Measurements from ENCODE around the gene EFNA5. TPM values are rescaled to one million over a fixed set of nuclear protein-coding genes. Genes with fewer than 3 reads are reported as not detected.
A peak's percentile ranks its signal among the peaks of the same experiment; 100 is the strongest.

EFNA5 gene
- total and polyA plus RNA-seq, 2 experiments from 2014 or later: 7.5 to 10.1 TPM

DNA sequence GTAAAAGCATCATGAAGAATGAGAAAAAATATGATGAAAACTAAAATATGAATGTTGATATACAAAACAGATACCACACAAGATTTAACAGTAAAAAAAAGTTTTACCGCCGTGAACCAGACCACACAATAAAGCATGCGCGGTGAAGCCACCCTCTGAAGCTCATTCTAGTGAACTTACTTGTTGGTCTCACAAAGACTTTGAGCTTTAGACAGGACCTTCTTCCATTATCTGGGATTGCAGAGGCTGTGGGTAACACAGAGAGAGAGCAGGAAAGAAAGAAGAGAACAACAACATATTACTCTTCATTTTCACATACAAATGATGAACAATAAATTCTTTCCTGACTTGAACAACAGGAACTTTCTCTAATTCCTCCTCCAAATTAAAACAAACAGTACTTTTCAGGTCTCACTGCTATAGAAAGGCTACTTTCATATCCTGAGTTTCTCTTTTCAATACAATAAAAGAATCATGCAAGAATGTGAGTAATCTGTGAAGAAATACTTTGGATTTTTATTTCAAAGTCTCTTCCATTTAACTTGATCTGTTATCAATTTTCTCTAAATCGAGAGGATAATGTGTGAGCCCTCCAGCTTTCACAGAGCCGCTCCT lies 283.1 kb downstream of the EFNA5 start:
- Histone ChIP-seq H3K27ac (ENCODE audit: low read depth) (peak overlapping the region; percentile 15; the same call in 1 of the 2 replicates), H3K36me3 (ENCODE audit: insufficient read depth) (no peaks in the 10 kb centered on the region), H3K4me2 (peak overlapping the region; percentile 14; the same call in 1 of the 2 replicates), H3K27me3 (ENCODE audit: insufficient read depth) (no peaks in the 10 kb centered on the region), H3K79me2 (replicated peaks; ENCODE audit: insufficient read depth) (no peaks in the 10 kb centered on the region), H2AFZ (no peak overlapping the region), H4K20me1 (replicated peaks; ENCODE audit: insufficient read depth) (no peaks in the 10 kb centered on the region), H3K4me1 (ENCODE audit: insufficient read depth) (peaks cover 37% of the 10 kb centered on the region), H3K4me3 (no peak overlapping the region), H3F3A (replicated peaks; ENCODE audit: low read depth) (no peaks in the 10 kb centered on the region), H3K9me2 (ENCODE audit: insufficient read depth) (peaks cover 7% of the 10 kb centered on the region; the same call in 1 of the 2 replicates)
- TF ChIP-seq CREB1 (CRISPR knock-in tag; IDR thresholded peaks at IDR 0.05; ENCODE audit: low read depth) (no peak), ETS1 (IDR thresholded peaks at IDR 0.05) (no peak), ZNF114 (CRISPR knock-in tag; IDR thresholded peaks at IDR 0.05) (no peak), ZNF331 (CRISPR knock-in tag; IDR thresholded peaks at IDR 0.05; ENCODE audit: low read depth) (no peak), JUNB (IDR thresholded peaks at IDR 0.05; ENCODE audit: unreplicated experiment) (no peak), EZH2 (IDR thresholded peaks at IDR 0.05; ENCODE audit: low read depth, unreplicated experiment) (no peak), STAT1 (IDR thresholded peaks at IDR 0.05; ENCODE audit: unreplicated experiment) (no peak), CTCF (conservative IDR thresholded peaks at IDR 0.05; ENCODE audit: low read depth in 2 of 2) (no peak), EZH2phosphoT487 (IDR thresholded peaks at IDR 0.05; ENCODE audit: unreplicated experiment) (no peak)
- TF ChIP-seq, protein P1, sequence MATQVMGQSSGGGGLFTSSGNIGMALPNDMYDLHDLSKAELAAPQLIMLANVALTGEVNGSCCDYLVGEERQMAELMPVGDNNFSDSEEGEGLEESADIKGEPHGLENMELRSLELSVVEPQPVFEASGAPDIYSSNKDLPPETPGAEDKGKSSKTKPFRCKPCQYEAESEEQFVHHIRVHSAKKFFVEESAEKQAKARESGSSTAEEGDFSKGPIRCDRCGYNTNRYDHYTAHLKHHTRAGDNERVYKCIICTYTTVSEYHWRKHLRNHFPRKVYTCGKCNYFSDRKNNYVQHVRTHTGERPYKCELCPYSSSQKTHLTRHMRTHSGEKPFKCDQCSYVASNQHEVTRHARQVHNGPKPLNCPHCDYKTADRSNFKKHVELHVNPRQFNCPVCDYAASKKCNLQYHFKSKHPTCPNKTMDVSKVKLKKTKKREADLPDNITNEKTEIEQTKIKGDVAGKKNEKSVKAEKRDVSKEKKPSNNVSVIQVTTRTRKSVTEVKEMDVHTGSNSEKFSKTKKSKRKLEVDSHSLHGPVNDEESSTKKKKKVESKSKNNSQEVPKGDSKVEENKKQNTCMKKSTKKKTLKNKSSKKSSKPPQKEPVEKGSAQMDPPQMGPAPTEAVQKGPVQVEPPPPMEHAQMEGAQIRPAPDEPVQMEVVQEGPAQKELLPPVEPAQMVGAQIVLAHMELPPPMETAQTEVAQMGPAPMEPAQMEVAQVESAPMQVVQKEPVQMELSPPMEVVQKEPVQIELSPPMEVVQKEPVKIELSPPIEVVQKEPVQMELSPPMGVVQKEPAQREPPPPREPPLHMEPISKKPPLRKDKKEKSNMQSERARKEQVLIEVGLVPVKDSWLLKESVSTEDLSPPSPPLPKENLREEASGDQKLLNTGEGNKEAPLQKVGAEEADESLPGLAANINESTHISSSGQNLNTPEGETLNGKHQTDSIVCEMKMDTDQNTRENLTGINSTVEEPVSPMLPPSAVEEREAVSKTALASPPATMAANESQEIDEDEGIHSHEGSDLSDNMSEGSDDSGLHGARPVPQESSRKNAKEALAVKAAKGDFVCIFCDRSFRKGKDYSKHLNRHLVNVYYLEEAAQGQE (IDR thresholded peaks at IDR 0.05; ENCODE audit: unreplicated experiment): no peak
- Mint-ChIP-seq H3K36me3 (ENCODE audit: low read depth) (no peaks in the 10 kb centered on the region), H3K9me3 (no peaks in the 10 kb centered on the region), H3K4me1 (peaks cover 44% of the 10 kb centered on the region), H3K4me3 (no peak overlapping the region), H3K27me3 (ENCODE audit: insufficient read depth, low read depth, poor library complexity) (no peaks in the 10 kb centered on the region), H3K27ac (no peak overlapping the region)
- ATAC-seq (peak; percentile 41; the same call in 2 of the 3 replicates), DNase-seq (ENCODE audit: low spot score) (no peak)
